Cerebellar cortex (tissue), 1 donor: ENCODE measurements around the gene MPHOSPH9.
"Not testable (repeated sequence)": the region's sequence is repeated elsewhere in the genome, so short reads cannot be mapped to it uniquely, and the experiment has no call there.

Source experiments
- DNase-seq: peaks from one replicate; pipeline ENCODE4 v3.0.0-alpha.2; 2015; ENCODE audit warnings: low spot score

MPHOSPH9 gene

DNA sequence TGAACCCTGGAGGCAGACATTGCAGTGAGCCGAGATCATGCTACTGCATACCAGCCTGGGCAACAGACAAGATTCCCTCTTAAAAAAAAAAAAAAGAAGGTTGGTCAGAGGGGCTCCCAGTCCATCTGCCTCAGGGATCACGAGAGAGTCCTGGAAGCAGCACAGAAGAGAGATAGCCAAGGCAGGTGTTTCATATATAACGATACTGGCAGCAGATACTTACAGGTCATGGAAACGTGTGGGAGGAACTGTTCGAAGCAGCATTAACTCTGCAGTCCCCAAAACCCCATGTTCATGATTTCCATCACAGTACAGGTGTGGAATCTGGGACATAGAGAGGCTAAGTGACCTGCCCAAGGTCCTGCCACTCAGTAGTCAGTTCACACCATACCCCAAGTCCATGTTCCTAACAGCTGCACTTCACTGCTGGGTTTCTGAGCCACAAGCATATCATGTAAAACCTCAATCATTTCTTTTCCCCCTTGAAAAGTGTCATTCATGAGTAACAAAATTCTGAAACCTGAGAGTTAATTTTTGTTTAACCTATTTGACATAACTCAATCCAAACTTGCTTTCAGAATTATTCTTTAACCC lies 22.0 kb upstream of the MPHOSPH9 start:
- DNase-seq: no peak

GRCh38 chr12:123253641-123254459 lies 20.9 kb upstream of the MPHOSPH9 start:
- DNase-seq: peak; percentile 87

DNA sequence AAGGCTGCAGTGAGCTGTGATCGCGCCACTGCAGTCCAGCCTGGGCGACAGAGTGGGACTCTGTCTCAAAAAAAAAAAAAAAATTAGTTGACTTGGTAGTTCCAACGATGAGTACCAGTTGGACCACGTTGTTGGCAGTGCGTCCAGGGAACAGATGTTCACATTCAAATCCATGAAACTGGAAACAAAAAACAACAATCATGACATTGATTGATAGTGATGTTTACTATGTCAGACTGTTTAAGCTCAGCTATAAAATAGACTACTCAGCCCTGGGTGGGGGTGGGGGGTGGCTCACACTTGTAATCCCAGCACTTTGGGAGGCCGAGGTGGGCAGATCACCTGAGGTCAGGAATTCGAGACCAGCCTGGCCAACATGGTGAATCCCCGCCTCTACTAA lies 19.4 kb upstream of the MPHOSPH9 start:
- not testable (repeated sequence) for DNase-seq

DNA sequence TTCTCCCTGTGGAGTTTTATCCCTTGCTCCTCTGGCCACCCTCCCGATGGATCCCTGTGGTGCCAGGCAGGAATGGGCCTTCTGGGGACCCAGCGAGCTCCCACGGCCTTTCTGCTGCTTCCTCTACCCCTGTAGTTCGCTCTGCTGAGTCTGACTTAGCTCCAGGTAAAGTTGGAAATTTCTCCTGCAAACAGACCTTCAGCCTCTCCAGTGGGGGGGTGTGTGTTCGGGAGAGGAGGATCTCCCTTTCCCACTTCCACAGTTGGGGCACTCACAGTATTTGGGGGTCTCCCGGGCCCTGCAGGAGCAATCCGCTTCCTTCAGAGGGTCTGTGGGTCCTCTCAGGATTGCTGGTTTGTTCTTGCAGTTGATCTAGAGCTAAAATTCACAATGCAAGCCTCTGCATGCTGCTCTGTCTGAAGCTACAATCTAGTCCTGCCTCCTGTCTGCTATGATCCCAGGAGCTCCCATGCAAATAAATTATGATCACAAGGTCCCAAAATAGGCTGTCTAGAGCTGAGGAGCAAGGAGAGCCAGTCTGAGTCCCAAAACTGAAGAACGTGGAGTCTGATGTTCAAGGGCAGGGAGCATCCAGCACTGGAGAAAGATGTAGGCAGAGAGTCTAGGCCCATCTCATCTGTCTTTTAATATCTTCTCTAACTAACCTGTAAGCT lies 18.6 kb upstream of the MPHOSPH9 start:
- DNase-seq: no peak

- no peak for DNase-seq
Measured at GRCh38 chr12:123250471-123251383, 17.8 kb upstream of the MPHOSPH9 start.

GRCh38 chr12:123248996-123249741 lies 16.2 kb upstream of the MPHOSPH9 start:
- DNase-seq: not testable (repeated sequence)

GRCh38 chr12:123248129-123248528 lies 15.2 kb upstream of the MPHOSPH9 start:
- DNase-seq: not testable (repeated sequence)

- no peak for DNase-seq
Measured at GRCh38 chr12:123245678-123246077, 12.7 kb upstream of the MPHOSPH9 start.

GRCh38 chr12:123243671-123244262 lies 10.8 kb upstream of the MPHOSPH9 start:
- no peak for DNase-seq

- DNase-seq: peak; percentile 88
Measured at GRCh38 chr12:123242116-123242904, 9.4 kb upstream of the MPHOSPH9 start.

DNA sequence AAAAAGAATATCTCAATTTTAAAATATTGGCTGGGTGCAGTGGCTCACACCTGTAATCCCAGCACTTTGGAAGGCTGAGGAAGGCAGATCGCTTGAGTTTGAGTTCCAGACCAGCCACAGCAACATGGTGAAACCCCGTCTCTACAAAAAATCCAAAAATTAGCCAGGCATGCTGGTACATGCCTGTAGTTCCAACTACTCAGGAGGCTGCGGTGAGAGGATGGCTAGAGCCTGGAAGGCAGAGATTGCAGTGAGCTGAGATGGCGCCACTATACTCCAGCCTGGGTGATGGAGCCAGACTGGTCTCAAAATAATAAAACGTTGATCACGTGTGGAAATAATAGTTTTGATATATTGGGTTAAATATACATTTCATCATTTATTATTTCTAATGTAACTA lies 6.0 kb upstream of the MPHOSPH9 start:
- DNase-seq: no peak

GRCh38 chr12:123238330-123238682 lies 5.4 kb upstream of the MPHOSPH9 start:
- no peak for DNase-seq

DNA sequence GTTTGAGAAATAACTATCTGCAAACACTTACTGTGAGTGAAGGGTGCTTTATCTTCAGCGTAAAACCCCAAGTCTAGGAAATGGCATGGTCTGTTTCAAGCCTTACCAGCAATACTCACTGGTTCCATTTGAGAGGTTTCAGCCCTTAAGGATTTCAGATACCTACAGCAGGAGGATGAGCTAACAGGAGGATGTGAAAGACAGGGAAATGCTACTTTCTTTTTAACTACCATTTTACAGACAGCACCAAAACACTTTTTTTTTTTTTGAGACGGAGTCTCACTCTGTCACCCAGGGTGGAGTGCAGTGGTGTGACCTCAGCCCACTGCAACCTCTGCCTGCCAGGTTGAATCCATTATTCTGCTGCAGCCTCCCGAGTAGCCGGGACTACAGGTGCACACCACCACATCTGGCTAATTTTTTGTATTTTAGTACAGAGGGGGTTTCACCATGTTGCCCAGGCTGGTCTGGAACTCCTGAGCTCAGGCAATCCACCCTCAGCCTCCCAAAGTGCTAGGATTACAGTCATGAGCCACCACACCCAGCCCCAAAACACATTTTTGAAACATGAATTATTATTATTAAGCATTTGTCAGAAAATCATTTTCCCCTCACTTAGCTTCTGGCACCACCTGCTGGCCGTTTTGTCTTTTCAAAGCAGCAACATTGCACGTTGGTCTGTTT lies 4.8 kb upstream of the MPHOSPH9 start:
- DNase-seq: peak; percentile 72

DNA sequence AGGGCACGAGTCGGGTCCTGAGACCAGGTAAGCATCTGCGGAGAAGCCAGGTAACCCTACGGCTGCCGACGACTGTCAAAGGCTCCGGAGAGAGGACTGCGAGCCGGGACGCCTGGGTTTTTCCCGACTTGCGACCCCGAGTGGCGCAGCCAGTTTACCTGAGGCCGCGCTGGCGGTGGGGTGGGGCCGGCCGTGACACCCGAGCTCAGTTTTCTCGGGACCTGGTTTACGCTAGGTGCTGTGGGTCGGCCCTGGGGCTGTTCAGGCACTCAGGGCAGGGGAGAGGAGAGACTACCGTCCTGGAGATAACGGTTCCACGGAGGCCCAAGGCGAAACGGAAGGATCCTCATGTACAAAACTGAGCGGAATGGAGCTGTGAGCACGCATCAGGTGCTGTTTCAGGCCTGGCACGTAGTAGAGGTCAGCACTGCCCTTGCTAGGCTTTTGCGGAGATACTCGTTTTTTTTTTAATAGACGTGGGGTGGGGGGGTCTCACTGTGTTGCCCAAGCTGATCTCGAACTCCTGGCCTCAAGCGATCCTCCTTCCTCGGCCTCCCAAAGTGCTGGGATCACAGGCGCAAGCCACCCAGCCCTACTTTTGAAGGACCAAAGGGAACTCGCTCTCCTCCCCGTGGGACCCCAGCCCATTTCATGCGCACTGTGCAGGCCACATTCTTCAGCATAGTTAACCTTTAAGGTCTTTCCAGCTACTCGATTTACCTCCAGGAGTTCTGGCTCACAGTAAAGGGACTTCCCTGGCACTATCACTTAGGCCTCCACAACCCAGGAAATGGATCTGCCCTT lies 766 bp upstream of the MPHOSPH9 start:
- no peak for DNase-seq

GRCh38 chr12:123232472-123232806 lies 502 bp downstream of the MPHOSPH9 start:
- no peak for DNase-seq

DNA sequence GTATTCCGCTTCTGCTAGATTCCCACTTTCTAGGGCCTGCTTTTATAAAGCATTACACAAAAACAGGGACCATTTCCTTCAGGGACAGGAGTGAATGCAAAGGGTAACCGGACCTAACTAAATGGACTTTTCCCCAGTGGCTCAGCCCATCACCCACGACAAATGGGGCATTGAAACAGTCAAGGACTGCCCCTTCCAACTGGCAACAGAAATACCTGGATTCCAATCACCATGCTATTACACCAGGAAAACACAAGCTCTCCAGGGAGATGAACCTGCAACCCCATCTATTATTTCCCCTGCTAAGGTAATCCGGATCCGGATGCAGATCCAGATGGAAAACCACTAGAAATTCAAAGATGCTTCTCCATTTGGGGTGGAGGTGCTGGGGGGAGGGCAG lies 1.0 kb downstream of the MPHOSPH9 start:
- peak; percentile 28 for DNase-seq

DNA sequence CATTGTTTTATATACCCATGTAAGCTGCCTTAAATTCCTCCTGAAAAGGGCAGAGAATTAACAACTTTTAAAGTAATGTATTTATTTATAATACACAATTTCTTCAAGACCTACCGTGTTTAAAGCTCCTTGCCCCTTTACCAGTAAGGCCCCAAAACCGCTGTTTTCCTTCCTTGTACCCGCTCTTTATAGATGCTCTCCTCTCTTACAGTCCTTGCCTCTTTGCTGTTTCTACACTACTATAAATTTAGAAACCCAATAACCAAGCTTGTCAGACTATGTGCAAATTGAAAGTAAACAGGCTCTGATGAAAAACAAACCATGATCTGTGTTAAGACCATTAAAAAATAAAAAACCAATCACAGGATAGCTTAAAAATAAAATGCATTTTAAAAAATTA lies 3.9 kb downstream of the MPHOSPH9 start:
- no peak for DNase-seq

DNA sequence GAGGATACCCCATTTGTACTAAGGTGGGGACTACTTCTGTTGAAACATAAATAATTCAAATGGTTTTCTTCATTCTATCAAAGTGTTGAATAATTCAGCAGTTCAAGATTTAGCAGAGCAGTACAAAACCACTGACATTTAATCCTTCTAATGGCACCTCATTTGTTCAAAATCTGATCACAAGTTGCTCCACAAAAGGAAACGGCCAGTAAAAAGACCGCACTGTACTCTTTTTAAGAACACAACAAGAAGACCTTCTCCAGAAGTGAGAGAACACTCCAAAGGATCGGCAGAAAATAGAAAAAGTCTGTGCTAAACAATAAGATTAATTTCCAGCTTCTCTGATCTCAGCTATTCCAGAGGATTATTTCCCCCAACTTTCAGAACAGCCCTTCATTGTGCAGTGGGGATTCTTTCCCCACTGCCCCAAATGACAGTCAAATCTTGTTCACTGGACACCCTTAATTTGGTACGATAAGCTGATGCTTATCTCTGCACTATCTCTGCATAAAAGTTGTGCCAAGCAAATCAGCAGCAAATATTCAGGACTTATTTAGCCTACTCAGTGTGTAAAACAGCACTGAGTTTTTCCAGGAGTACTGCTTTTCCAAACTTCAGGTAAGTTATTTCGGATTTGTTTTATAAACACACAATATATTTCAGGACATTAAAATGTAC lies 5.2 kb downstream of the MPHOSPH9 start:
- no peak for DNase-seq
